ENCODE results near the gene AQP2.
A peak's percentile ranks its signal among the peaks of the same experiment; 100 is the strongest.
"Not testable (repeated sequence)": the region's sequence is repeated elsewhere in the genome, so short reads cannot be mapped to it uniquely, and the experiment has no call there.

AQP2 gene

GRCh38 chr12:49972641-49973360, 22.3 kb downstream of the AQP2 start, which contains the start of gene AQP6:
TSS of gene AQP6 (plus strand) at chr12:49972947. CDS start at chr12:49973174, 227 bp downstream.
- DNase-seq: no peak

- no peak for DNase-seq
Observed at GRCh38 chr12:49973361-49973830, 22.9 kb downstream of the AQP2 start.

DNA sequence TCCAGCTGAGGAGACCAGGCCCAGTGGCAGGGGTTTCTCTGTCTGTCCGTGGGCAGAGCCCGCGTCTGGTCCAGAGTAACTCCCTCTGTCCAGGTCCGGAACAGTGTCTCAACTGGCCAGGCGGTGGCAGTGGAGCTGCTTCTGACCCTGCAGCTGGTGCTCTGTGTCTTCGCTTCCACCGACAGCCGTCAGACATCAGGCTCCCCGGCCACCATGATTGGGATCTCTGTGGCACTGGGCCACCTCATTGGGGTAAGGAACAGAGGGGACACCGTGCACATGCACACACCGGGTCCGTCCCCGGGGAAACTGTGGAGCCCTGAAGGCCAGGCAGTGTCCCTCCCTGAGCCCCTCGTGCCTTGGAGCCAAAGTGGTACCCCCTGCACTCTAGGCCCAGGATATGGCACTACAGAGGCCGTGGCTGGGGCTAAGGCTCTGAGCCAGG, 23.7 kb downstream of the AQP2 start:
- no peak for DNase-seq

GRCh38 chr12:49974677-49975317, 24.3 kb downstream of the AQP2 start:
- no peak for DNase-seq

- no peak for DNase-seq
Observed at GRCh38 chr12:49975318-49975761, 24.8 kb downstream of the AQP2 start.

- no peak for DNase-seq
Observed at GRCh38 chr12:49976557-49976956, 26.0 kb downstream of the AQP2 start.

- DNase-seq: no peak
Observed at GRCh38 chr12:49978125-49978524, 27.6 kb downstream of the AQP2 start.

DNA sequence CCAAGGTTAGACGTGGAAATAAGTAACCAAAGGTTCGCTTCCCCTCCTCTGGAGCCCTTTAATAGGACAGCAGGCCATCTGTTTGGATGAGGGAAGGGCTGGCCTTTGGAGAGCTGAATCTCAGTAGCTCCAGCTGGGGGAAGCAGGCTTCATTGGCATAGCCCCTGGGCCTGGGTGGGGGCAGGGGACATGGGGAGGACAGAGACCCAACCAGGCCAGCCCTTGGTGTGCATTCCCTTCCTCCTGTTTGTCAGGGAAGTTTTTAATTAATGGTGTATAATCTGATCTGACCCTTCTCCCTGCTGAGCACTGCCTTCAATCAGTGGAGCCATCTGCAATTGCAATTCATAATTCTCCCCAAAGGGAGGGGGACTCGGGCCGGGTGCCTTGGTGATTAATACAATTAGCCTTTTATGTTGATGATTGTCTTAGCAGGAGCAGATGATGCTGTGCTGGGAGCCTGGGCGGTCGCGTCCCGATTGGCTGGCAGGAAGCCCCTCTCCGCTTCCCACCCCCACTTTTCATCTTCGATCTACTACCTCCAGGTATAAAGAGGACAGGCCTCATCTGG, 28.6 kb downstream of the AQP2 start:
- no peak for DNase-seq

DNA sequence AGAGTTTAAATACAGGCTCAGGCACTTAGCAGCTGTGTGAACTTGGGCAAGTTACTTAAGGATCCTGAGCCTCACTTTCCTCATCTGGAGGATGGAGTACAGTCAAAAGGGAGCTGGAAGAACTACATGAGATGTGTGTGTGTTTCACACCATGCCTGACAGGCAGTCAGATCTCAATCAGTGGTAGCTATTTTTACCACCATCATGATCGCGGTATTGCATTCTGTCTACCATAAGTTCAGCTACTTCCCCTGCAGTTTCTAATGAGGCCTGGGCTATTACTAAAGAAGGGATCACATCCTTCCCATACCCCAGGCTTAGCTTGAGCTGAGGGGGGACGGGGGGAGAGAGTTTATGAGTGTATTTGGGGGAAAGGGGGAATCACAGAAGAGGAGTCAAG, 29.3 kb downstream of the AQP2 start:
- no peak for DNase-seq

GRCh38 chr12:49980501-49981349, 30.2 kb downstream of the AQP2 start:
- DNase-seq: no peak

DNA sequence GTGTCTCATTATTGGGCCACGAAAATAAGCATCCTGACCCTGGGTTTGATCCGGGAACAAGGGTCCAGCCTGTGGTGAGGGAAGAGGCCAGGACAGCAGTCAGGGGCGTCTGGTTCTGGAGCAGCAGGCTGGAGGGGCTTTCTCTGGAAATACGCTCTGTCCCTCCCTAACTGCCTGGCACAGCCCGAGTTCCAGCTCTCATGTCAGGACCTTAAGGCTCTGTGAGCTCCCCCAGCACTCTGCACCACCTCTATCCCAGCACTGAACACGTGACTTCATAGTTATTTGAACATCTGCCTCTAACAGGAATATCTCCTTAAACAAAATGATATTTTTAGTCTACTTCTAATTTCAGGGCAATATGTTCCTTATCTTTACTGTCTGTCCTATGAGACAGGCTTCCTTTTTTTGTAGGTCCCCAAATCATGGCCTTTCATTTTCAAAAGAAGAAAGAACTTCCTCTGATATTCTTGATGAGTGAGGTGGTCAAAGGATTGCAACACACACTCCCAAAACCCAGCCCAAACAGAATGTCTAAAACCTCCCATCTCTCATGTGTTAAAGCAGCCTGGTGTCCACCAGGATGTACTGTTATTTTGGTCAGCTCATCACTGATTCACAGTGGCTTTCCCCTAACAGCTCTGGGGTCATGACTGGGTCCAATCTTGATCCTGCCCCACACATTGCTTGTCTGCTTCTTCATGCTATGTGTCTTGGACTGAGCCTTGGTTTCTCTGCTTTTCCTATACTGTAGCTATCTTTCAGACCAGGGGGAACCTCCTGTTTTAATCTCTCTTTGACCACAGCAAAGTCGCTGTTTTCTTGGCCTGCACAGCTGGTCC, 31.9 kb downstream of the AQP2 start:
- DNase-seq: no peak

GRCh38 chr12:49983892-49984291, 33.4 kb downstream of the AQP2 start:
- DNase-seq: peak; percentile 53 to 73

DNA sequence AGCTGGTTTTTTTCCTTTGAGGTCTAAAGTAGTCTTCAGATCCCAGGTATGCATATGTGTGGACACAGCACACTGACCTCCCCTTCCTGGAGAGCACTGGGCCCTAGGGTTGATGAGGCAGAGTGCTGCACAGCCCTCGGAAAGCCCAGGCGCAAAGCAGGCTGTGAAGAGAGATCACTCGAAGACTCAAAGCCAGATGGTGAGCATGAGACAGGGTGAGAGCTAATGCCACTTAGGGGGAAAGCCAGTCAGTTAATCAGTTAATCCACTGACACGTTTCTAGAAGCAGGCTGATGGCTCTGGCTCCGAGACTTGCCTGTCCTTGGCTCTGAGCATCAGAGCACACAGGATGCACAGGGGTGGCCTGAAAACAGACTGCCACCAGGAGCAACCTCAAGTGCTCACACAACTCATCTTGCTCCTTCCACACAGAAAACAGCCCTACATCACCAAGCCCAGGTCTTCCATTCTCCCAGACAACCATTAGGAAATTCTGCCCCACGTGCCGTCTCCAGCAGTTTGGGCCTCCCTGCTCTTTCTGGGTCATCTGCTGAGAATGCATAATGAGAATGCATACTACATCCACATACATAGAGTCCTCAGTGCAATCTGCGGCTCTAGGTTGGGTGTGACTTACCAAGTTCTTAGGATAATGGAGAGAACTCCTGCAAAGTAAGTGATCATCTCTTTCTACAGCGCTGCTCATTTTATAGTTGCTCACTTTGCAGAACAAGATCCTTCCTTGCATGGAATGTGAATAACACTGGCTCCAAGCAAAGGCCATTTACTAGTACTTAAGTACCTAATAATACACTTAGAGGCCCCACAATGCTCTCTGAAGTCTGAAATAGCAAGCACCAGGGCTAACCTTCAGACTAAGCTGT, 34.2 kb downstream of the AQP2 start:
- no peak for DNase-seq

- no peak for DNase-seq
Observed at GRCh38 chr12:49985981-49986380, 35.4 kb downstream of the AQP2 start.

- not testable (repeated sequence) for DNase-seq
Observed at GRCh38 chr12:49986476-49986875, 35.9 kb downstream of the AQP2 start.

GRCh38 chr12:49987625-49988303, 37.2 kb downstream of the AQP2 start:
- DNase-seq: no peak

- not testable (repeated sequence) for DNase-seq
Observed at GRCh38 chr12:49989400-49989799, 38.9 kb downstream of the AQP2 start.

DNA sequence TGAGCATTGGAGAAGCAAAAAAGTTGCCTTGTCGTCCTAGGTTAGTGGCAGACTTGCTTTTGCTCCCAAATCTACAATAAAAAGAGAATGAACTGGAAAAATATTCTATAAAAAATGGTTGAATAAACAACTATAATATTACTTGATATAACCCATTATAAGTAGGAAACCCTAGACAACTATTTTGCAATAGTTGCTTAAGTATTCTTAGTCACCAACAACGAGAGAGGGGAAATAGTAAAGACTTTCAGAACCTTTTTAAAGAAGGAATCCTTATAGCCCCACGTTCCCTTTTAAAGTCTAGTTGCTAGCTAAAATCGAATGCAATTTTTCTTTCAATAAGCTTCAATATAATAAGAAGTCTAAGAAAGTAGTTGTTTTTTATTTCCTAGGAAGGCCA, 39.7 kb downstream of the AQP2 start:
- DNase-seq: no peak

DNA sequence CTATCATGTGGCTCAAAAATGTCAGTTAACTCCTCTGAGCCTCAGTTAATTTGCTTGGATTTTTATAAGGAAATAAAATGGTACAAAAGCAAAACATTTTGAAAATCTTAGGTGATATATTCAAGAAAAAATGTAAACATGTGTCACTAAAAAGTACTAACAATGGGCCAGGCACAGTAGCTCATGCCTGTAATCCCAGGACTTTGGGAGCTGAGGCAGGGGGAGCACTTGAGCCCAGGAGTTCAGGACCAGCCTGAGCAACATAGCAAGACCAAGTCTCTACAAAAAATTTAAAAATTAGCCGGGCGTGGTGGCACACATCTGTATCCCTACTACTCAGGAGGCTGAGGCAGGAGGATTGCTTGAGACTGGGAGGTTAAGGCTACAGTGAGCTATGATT, 47.9 kb downstream of the AQP2 start:
- no peak for DNase-seq

- no peak for DNase-seq
Observed at GRCh38 chr12:50003595-50003994, 53.1 kb downstream of the AQP2 start.

All from SW 1271 (cell line).